Brain microvascular endothelial cell (primary cell): ENCODE results near the gene RPS15.

Experiments
- DNase-seq: peaks from one replicate; pipeline ENCODE4 v3.0.0-alpha.2; 2020
- H3K27ac ChIP-seq: fragments of 250-450 bp; sonication (Bioruptor Pico); 2 replicates; pipeline ENCODE4 v1.5.1; 2020; ENCODE audit warnings: mild to moderate bottlenecking, moderate library complexity
- H3K27me3 ChIP-seq: fragments of 250-450 bp; sonication (Bioruptor Pico); replicated peaks from 2 replicates; pipeline ENCODE4 v1.5.1; 2020; ENCODE audit warnings: mild to moderate bottlenecking
- H3K36me3 ChIP-seq: fragments of 250-450 bp; sonication (Bioruptor Pico); replicated peaks from 2 replicates; pipeline ENCODE4 v1.5.1; 2020; ENCODE audit warnings: mild to moderate bottlenecking
- H3K4me3 ChIP-seq: 2 replicates; pipeline ENCODE4 v1.5.1; 2011; ENCODE audit warnings: low read depth, mild to moderate bottlenecking, control low read depth, low read length, moderate library complexity
- in situ Hi-C: cut with HindIII; loops from 2 replicates; pipeline ENCODE4 v1.10.0; 2017; ENCODE audit warnings: low sequenced_read_pairs, low pct_ligation_motif_present
- TF ChIP-seq, protein P1 (sequence below): IDR thresholded peaks from 2 replicates; pipeline ENCODE4 v1.5.1; 2011; ENCODE audit warnings: low read depth, mild to moderate bottlenecking, moderate library complexity, low read length, control low read depth, inconsistent platforms; ENCODE audit errors: missing control alignments

Gene RPS15

DNA sequence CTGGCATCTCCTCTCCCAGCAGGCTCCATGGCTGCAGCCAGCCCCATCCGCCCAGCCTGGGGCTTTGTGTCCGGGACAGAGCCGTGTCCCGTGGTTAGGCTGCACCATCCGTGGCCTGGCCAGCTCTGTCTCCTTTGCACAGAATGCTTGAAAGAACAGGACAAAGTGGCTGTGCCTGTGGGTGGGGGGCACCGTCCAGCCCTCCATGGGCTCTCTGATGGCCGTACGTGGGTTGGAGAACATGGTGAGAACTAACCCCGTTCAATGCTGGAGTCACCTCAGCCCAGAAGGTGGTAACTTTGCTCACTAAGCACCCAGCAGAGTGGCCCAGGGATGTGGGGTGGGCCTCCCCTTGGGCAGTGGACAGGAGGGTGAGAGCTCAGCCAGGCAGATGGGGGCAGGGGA lies 2.8 kb downstream of the RPS15 start:
- H3K4me3 ChIP-seq: no peak overlapping the region
- H3K27me3 ChIP-seq: peaks cover 3% of the 10 kb centered on the region
- TF ChIP-seq, protein P1, sequence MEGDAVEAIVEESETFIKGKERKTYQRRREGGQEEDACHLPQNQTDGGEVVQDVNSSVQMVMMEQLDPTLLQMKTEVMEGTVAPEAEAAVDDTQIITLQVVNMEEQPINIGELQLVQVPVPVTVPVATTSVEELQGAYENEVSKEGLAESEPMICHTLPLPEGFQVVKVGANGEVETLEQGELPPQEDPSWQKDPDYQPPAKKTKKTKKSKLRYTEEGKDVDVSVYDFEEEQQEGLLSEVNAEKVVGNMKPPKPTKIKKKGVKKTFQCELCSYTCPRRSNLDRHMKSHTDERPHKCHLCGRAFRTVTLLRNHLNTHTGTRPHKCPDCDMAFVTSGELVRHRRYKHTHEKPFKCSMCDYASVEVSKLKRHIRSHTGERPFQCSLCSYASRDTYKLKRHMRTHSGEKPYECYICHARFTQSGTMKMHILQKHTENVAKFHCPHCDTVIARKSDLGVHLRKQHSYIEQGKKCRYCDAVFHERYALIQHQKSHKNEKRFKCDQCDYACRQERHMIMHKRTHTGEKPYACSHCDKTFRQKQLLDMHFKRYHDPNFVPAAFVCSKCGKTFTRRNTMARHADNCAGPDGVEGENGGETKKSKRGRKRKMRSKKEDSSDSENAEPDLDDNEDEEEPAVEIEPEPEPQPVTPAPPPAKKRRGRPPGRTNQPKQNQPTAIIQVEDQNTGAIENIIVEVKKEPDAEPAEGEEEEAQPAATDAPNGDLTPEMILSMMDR: no peak
- H3K27ac ChIP-seq: no peak overlapping the region
- peaks cover 37% of the 10 kb centered on the region for H3K36me3 ChIP-seq
- in situ Hi-C loops: no loop called here
- no peak for DNase-seq

DNA sequence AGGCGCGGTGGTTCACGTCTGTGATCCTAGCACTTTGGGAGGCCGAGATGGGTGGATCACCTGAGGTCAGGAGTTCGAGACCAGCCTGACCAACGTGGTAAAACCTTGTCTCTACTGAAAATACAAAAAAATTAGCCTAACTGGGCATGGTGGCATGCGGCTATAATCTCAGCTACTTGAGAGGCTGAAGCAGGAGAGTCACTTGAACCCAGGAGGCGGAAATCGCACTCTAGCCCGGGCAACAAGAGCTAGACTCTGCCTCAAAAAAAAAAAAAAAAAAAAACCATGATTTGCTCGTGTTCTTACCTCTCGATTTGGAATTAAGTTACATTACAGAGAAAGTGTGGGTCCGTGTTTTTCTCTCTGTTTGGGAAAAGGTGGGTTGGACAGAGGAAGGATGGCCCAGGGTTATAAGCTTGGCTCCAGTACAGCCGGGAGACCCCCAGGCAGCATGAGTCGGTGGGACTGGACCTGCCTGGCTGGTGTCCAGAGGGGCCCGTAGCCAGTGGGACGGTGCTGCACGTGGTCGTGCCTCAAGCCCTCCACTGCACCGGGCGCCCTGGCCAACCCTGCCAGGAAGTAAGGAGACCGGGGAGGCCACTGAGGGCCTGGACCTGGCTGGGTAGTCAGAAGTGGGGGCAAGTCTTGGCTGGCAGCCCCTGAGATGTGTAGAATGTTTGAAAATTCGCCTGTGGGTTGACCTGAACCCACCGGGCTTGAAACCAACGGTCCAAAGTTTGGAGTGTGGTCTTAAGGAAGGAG lies 3.7 kb downstream of the RPS15 start:
- in situ Hi-C loops: no loop called here
- TF ChIP-seq, protein P1: no peak
- Histone ChIP-seq H3K27me3 (peaks cover 11% of the 10 kb centered on the region), H3K36me3 (peaks cover 37% of the 10 kb centered on the region), H3K4me3 (no peak overlapping the region), H3K27ac (no peak overlapping the region)
- DNase-seq: no peak

DNA sequence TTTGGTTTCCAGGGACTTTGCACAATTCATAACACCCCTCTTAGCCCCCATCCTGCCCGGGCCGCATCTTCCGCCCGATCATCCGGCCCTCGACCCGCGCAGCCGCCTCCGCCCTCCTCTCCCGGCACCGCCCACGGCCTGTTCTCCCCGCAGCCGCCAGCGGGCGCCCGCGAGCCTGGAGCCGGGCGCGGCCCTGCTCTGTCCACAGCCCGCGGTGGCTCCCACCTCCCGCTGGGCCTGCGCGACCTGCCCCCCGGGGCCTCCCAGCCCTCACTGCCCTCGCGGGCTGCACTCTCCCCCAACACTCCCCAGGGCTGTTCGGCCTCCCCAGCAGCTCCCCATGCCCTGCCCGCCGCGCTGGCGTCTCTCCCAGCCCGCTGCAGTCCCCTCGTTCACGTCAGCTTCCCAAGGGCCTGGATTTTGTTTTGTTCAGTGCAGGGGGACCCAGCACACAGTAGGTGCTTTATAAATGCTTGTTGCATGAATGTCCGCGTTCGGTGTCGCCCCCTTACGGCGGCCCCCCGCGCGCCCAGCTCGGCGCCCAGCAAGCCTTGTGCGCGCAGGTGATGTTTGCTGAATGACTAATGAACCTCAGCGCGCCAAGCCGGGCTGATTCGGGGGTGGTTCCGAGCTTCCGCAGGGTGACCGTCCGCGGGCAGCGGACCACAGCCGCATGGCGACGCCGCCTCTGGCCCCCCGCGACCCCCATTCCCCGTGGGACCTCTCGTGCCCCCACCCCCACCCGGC lies 7.2 kb downstream of the RPS15 start:
- H3K4me3 ChIP-seq: peak overlapping the region; percentile 35
- peak; percentile 37 for DNase-seq
- H3K27ac ChIP-seq: no peak overlapping the region
- TF ChIP-seq, protein P1: peak; percentile 58
- in situ Hi-C loops: no loop called here
- H3K36me3 ChIP-seq: peaks cover 30% of the 10 kb centered on the region
- H3K27me3 ChIP-seq: peaks cover 31% of the 10 kb centered on the region

DNA sequence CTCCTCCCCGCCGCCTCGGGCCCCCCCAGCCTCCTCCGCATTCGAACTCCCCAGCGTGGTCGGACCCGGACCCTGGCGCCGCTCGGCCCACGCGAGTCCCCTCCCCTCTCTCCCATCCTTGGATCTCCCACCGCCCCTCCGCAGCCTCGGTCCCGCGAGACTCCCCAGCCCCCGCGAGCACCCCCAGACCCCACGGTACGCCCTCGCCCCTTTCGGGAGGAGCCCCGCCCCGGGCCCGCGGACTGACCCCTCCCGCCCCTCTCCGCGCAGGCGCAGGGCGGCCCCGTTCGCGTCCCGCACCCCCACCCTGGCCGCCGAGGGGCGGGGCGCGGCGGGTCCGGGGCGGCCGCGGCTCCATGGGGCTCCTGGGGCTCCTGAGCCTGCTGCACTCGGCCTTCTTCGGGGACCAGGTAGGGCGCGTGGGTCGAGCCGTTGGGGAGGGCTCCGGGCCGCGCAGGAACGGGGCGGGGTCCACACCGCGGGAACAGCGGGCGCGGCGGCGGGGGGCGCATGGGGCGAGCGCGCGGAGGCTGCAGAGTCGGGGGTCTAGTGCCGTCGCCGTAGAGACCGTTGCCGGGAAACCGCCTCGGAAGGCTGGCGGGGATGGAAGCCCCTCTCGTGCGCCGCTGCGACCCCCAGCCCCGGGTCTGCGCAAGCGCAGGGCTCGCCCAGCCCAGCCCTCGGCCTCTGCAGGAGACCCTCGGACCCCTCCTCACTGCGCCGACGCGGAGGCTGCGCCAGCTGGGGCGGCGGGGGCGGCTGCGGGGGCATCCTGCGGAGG lies 7.9 kb downstream of the RPS15 start:
- H3K27me3 ChIP-seq: peaks cover 39% of the 10 kb centered on the region
- no peak overlapping the region for H3K27ac ChIP-seq
- TF ChIP-seq, protein P1: no peak
- in situ Hi-C loops: no loop called here
- H3K36me3 ChIP-seq: peaks cover 22% of the 10 kb centered on the region
- H3K4me3 ChIP-seq: no peak overlapping the region
- DNase-seq: no peak

- TF ChIP-seq, protein P1: no peak
- DNase-seq: no peak
- peaks cover 14% of the 10 kb centered on the region for H3K36me3 ChIP-seq
- in situ Hi-C loops: no loop called here
- H3K27ac ChIP-seq: no peak overlapping the region
- H3K27me3 ChIP-seq: peaks cover 46% of the 10 kb centered on the region
- no peak overlapping the region for H3K4me3 ChIP-seq
Measured at GRCh38 chr19:1446713-1447481, 8.7 kb downstream of the RPS15 start.
